Aorta (tissue), 5 donors: Measurements from ENCODE around the gene XIRP2. TPM values are rescaled to one million over a fixed set of nuclear protein-coding genes. Genes with fewer than 3 reads are reported as not detected.

Experiments used
- ATAC-seq: fragments of 200-7000 bp; cut with Tn5 transposase; one replicate; pipeline ENCODE4 v1.9.1; 2022; ENCODE audit warnings: moderate library complexity; ENCODE audit not compliant: low FRiP score
- DNase-seq, 2 donors: peaks; one replicate each; pipeline ENCODE4 v3.0.0-alpha.2; 2020
- H3K27ac ChIP-seq, 2 donors: one replicate each; pipeline ENCODE4 v1.5.1; 2013; ENCODE audit warnings: low read length in 2 of 2, mild to moderate bottlenecking in 2 of 2, moderate library complexity in 2 of 2, control low read depth in 1 of 2, inconsistent platforms in 1 of 2, low read depth in 1 of 2
- H3K27me3 ChIP-seq, 2 donors: one replicate each; pipeline ENCODE4 v1.6.1; 2013; ENCODE audit warnings: control low read depth in 1 of 2, low read length in 1 of 2, mild to moderate bottlenecking in 1 of 2, moderate library complexity in 1 of 2; ENCODE audit not compliant: insufficient read depth in 2 of 2, control insufficient read depth in 1 of 2
- H3K36me3 ChIP-seq, 2 donors: one replicate each; pipeline ENCODE4 v1.6.1; 2013; ENCODE audit warnings: control low read depth in 1 of 2, low read length in 1 of 2, mild to moderate bottlenecking in 1 of 2; ENCODE audit not compliant: insufficient read depth in 2 of 2, control insufficient read depth in 1 of 2
- H3K4me1 ChIP-seq, 2 donors: one replicate each; pipeline ENCODE4 v1.6.1; 2013; ENCODE audit warnings: low read length in 2 of 2, control low read depth in 1 of 2, mild to moderate bottlenecking in 1 of 2, moderate library complexity in 1 of 2; ENCODE audit not compliant: insufficient read depth in 2 of 2, control insufficient read depth in 1 of 2
- H3K4me3 ChIP-seq, 2 donors: one replicate each; pipeline ENCODE4 v1.5.1; 2013; ENCODE audit warnings: low read length in 2 of 2, control low read depth in 1 of 2, mild to moderate bottlenecking in 1 of 2
- H3K9me3 ChIP-seq: one replicate; pipeline ENCODE4 v1.6.1; 2013; ENCODE audit warnings: mild to moderate bottlenecking, low read length; ENCODE audit not compliant: control insufficient read depth
- WGBS, 2 donors: extraction: QIAGEN DNeasy Blood & Tissue Kit; methylation state at CpG; one replicate each; pipeline ENCODE4 v1.1.7; 2013; 5-methylcytosine and 5-hydroxymethylcytosine counted together
- intact Hi-C, 2 donors: fragments of 100-400 bp; cut with DNase I; formaldehyde crosslinking; loops; one replicate each; pipeline versions ENCODE4 v1.14.2 to v1.15.0; 2022
- polyA plus RNA-seq, 2 donors: library from polyadenylated mRNA; stranded (reverse); fragments of 200-250 nt; gene quantifications; one replicate each; pipeline ENCODE4 v1.2.3, GENCODE V29; 2013
- total RNA-seq, 2 donors: library from RNA; stranded (reverse); fragmentation: NEBNext Ultra II Directional; extraction: Animal tissue kit (Norgen Biotek cat#: 25700); gene quantifications; one replicate each; pipeline ENCODE4 v1.2.1, GENCODE V29; 2021
- donor health status: healthy with polysubstance abuse.
- donor health status: Bipolar disorder and iron deficiency.
- donor health status: DM: no; HTN: no; CAD: no.
- donor health status: DM: no; HTN: no; CAD: no.
- donor health status: DM: yes; HTN: yes; CAD: no.

XIRP2 gene
- total and polyA plus RNA-seq, 4 donors, result 0.15 to 3.8 (median 0.24) TPM

GRCh38 chr2:167212014-167212648 is 323.9 kb downstream of the XIRP2 start:
- intact Hi-C loops, result loop anchor here (5.0 to 10.0 kb wide), 4 partner anchors 70 to 677 kb away; no protein-coding TSS in a partner anchor
- Histone ChIP-seq H3K4me3 (no peak overlapping the region), H3K27me3 (no peaks in the 10 kb centered on the region), H3K27ac (no peak overlapping the region), H3K4me1 (no peaks in the 10 kb centered on the region), H3K36me3 (no peaks in the 10 kb centered on the region), H3K9me3 (no peaks in the 10 kb centered on the region)
- 1 to 2% methylated on average over 3 of the region's 3 CpGs for WGBS, 2 donors
- DNase-seq (no peak), ATAC-seq (no peak)

- Histone ChIP-seq H3K4me3 (no peak overlapping the region), H3K36me3 (no peaks in the 10 kb centered on the region), H3K27ac (no peak overlapping the region), H3K9me3 (no peaks in the 10 kb centered on the region), H3K27me3 (no peaks in the 10 kb centered on the region), H3K4me1 (no peaks in the 10 kb centered on the region)
- DNase-seq, result no peak
- no peak for ATAC-seq
- intact Hi-C loops, result loop anchor here in 1 of 2 donors (10.0 kb wide), 1 partner anchor 681 kb away; no protein-coding TSS in a partner anchor
- 73 to 78% methylated on average over 4 of the region's 4 CpGs for WGBS, 2 donors
These were observed 327.3 kb downstream of the XIRP2 start for GRCh38 chr2:167215595-167215994.

- WGBS, 2 donors, result 84 to 88% methylated on average over 4 of the region's 4 CpGs
- H3K27ac ChIP-seq, result no peak overlapping the region
- no peaks in the 10 kb centered on the region for H3K36me3 ChIP-seq
- H3K4me3 ChIP-seq, result no peak overlapping the region
- no peaks in the 10 kb centered on the region for H3K4me1 ChIP-seq
- intact Hi-C loops, result no loop called here
- ATAC-seq (no peak), DNase-seq (no peak)
- no peaks in the 10 kb centered on the region for H3K27me3 ChIP-seq
- H3K9me3 ChIP-seq, result no peaks in the 10 kb centered on the region
These were observed 349.2 kb downstream of the XIRP2 start for GRCh38 chr2:167237478-167237877.

GRCh38 chr2:167240671-167241070 is 352.4 kb downstream of the XIRP2 start:
- intact Hi-C loops, result no loop called here
- H3K4me1 ChIP-seq, result no peaks in the 10 kb centered on the region
- H3K27me3 ChIP-seq, result no peaks in the 10 kb centered on the region
- ATAC-seq, result no peak
- no peaks in the 10 kb centered on the region for H3K9me3 ChIP-seq
- no peak overlapping the region for H3K4me3 ChIP-seq
- DNase-seq, result no peak
- H3K27ac ChIP-seq, result no peak overlapping the region
- H3K36me3 ChIP-seq, result no peaks in the 10 kb centered on the region
- WGBS, 2 donors, result 94 to 100% methylated on average over 1 of the region's 1 CpG

- intact Hi-C loops, result no loop called here
- H3K27ac ChIP-seq, result no peak overlapping the region
- no peak for ATAC-seq
These were observed 360.9 kb downstream of the XIRP2 start for GRCh38 chr2:167249197-167249596.

GRCh38 chr2:167253025-167253424 is 364.7 kb downstream of the XIRP2 start:
- H3K4me1 ChIP-seq, result no peaks in the 10 kb centered on the region
- ATAC-seq (no peak), DNase-seq (no peak)
- intact Hi-C loops, result no loop called here
- no peaks in the 10 kb centered on the region for H3K36me3 ChIP-seq
- no peak overlapping the region for H3K4me3 ChIP-seq
- no peaks in the 10 kb centered on the region for H3K27me3 ChIP-seq
- no peak overlapping the region for H3K27ac ChIP-seq
- H3K9me3 ChIP-seq, result no peaks in the 10 kb centered on the region
- WGBS, 2 donors, result 36 to 56% methylated on average over 2 of the region's 2 CpGs

More at GRCh38 chr2:167249197-167249596, 360.9 kb downstream of the XIRP2 start:
- Histone ChIP-seq H3K9me3 (no peaks in the 10 kb centered on the region), H3K27me3 (no peaks in the 10 kb centered on the region), H3K4me1 (no peaks in the 10 kb centered on the region), H3K4me3 (no peak overlapping the region), H3K36me3 (no peaks in the 10 kb centered on the region)
- no peak for DNase-seq
- WGBS, 2 donors, result 70 to 75% methylated on average over 4 of the region's 4 CpGs

- Histone ChIP-seq H3K27ac (no peak overlapping the region), H3K9me3 (no peaks in the 10 kb centered on the region), H3K27me3 (no peaks in the 10 kb centered on the region), H3K4me1 (no peaks in the 10 kb centered on the region), H3K36me3 (no peaks in the 10 kb centered on the region), H3K4me3 (no peak overlapping the region)
- 71 to 78% methylated on average over 1 of the region's 1 CpG for WGBS, 2 donors
- DNase-seq (no peak), ATAC-seq (no peak)
- intact Hi-C loops, result no loop called here
These were observed 366.4 kb downstream of the XIRP2 start for GRCh38 chr2:167254721-167255120.

GRCh38 chr2:167258712-167259111 is 370.4 kb downstream of the XIRP2 start:
- H3K9me3 ChIP-seq, result no peaks in the 10 kb centered on the region
- H3K27ac ChIP-seq, result no peak overlapping the region
- DNase-seq (no peak), ATAC-seq (no peak)
- H3K4me1 ChIP-seq, result no peaks in the 10 kb centered on the region
- intact Hi-C loops, result no loop called here
- no peaks in the 10 kb centered on the region for H3K27me3 ChIP-seq
- WGBS, 2 donors, result 52 to 59% methylated on average over 3 of the region's 3 CpGs
- no peaks in the 10 kb centered on the region for H3K36me3 ChIP-seq
- H3K4me3 ChIP-seq, result no peak overlapping the region

GRCh38 chr2:167264380-167264779 is 376.1 kb downstream of the XIRP2 start:
- no peaks in the 10 kb centered on the region for H3K4me1 ChIP-seq
- no peaks in the 10 kb centered on the region for H3K27me3 ChIP-seq
- no peak overlapping the region for H3K27ac ChIP-seq
- no peaks in the 10 kb centered on the region for H3K36me3 ChIP-seq
- DNase-seq (no peak), ATAC-seq (no peak)
- 69 to 70% methylated on average over 5 of the region's 5 CpGs for WGBS, 2 donors
- peaks cover 1% of the 10 kb centered on the region for H3K9me3 ChIP-seq
- intact Hi-C loops, result no loop called here
- no peak overlapping the region for H3K4me3 ChIP-seq
